ENCODE data around the gene LRRC58. TPM values are rescaled to one million over a fixed set of nuclear protein-coding genes. Genes with fewer than 3 reads are reported as not detected.

The LRRC58 gene
- total and polyA plus RNA-seq, 2 donors (not counting 3 experiments of a cell fraction or from before 2014, with no cell fraction given), result 3.7 to 11.9 TPM

DNA sequence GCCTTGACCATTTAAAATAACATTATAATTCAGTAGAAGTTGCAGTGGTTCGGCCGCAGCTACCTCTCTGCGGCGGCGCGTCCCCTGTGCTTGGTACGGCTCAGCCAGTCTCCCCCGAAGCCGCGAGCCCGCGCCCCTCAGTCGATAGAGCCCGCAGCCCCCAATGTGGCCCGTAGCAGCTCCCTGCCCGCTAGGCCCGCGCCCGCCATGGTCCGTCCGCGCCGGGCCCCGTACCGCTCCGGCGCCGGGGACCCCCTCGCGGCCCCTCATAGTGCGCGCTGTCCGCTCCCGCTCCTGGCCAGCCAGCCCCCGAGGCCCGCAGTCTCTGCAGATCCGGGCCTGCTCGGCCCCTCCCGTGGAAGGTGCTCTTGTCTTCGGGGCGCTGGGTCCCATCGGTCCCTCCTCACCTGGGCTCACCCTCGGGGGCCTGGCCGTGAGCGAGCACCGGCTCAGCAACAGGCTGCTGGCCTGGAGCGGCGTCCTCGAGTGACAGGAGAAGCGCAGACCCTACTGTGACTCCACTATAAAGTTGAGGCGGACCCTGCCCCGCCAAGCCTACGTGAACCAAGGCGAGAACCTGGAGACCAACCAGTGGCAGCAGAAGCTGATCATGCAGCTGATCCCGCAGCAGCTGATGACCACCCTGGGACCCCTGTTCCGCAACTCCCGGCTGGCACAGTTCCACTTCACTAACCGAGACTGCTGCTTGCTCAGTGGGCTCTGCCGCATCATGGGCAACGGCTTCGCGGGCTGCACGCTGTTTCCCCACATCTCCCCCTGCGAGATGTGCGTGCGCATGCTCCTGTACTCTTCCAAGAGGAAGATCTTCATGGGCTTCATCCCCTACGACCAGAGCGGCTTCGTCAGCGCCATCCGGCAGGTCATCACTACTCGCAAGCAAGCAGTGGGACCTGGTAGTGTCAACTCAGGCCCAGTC, 42.4 kb downstream of the LRRC58 start:
- Histone ChIP-seq H3K9me3 (replicated peaks; ENCODE audit: control insufficient read depth, insufficient read depth, low read length) (no peaks in the 10 kb centered on the region), H3K27ac (ENCODE audit: insufficient read depth, low read depth, low read length) (peak overlapping the region; percentile 3), H3K79me2 (ENCODE audit: control insufficient read depth, insufficient read depth, low read length) (no peaks in the 10 kb centered on the region), H3K4me1 (ENCODE audit: control insufficient read depth, extremely low read depth, insufficient read depth, low read length) (no peaks in the 10 kb centered on the region), H4K20me1 (replicated peaks; ENCODE audit: control insufficient read depth, extremely low read depth, insufficient read depth, low read length) (no peaks in the 10 kb centered on the region), H3K36me3 (ENCODE audit: control insufficient read depth in 2 of 2, extremely low read depth in 1 of 2, insufficient read depth in 2 of 2, low read length in 2 of 2) (no peaks in the 10 kb centered on the region), H3K9ac (replicated peaks; ENCODE audit: extremely low read depth, insufficient read depth, low read length) (peak overlapping the region; percentile 19), H3K4me2 (ENCODE audit: insufficient read depth, low read length) (peak overlapping the region; percentile 16), H3K4me3 (replicated peaks in 1 of 3; ENCODE audit: insufficient read depth in 1 of 3, low read depth in 1 of 3, low read length in 3 of 3) (no peak overlapping the region), H3K27me3 (ENCODE audit: control insufficient read depth in 2 of 2, insufficient read depth in 2 of 2, low read length in 2 of 2) (no peaks in the 10 kb centered on the region), H3K9me1 (replicated peaks; ENCODE audit: control insufficient read depth, extremely low read depth, insufficient read depth, low read length) (no peaks in the 10 kb centered on the region), H2AFZ (ENCODE audit: low read depth, low read length) (peak overlapping the region; percentile 56)
- POLR2A ChIA-PET, result no interaction called here
- no TSS peak for BruUV-seq (replicated peaks)
- intact Hi-C loops (cut with micrococcal nuclease) (no loop called here), dilution Hi-C loops (cut with MboI; ENCODE audit: extremely low pct_ligation_motif_present, low sequenced_read_pairs) (no loop called here)
- CTCF ChIA-PET, result no interaction called here
- FAIRE-seq, result no peak
- DNase-seq (ENCODE audit: low read depth, low spot score), result no peak
- TF ChIP-seq, protein P1, sequence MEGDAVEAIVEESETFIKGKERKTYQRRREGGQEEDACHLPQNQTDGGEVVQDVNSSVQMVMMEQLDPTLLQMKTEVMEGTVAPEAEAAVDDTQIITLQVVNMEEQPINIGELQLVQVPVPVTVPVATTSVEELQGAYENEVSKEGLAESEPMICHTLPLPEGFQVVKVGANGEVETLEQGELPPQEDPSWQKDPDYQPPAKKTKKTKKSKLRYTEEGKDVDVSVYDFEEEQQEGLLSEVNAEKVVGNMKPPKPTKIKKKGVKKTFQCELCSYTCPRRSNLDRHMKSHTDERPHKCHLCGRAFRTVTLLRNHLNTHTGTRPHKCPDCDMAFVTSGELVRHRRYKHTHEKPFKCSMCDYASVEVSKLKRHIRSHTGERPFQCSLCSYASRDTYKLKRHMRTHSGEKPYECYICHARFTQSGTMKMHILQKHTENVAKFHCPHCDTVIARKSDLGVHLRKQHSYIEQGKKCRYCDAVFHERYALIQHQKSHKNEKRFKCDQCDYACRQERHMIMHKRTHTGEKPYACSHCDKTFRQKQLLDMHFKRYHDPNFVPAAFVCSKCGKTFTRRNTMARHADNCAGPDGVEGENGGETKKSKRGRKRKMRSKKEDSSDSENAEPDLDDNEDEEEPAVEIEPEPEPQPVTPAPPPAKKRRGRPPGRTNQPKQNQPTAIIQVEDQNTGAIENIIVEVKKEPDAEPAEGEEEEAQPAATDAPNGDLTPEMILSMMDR (IDR thresholded peaks at IDR 0.05; ENCODE audit: extremely low read depth in 1 of 2, insufficient read depth in 1 of 2, low read depth in 1 of 2, low read length in 2 of 2), result no peak
- TF ChIP-seq FOS (IDR thresholded peaks at IDR 0.05; ENCODE audit: borderline replicate concordance, insufficient read depth, low read length) (no peak), POLR2A (IDR thresholded peaks at IDR 0.05; ENCODE audit: low read depth, low read length) (no peak), JUN (IDR thresholded peaks at IDR 0.05; ENCODE audit: borderline replicate concordance, insufficient read depth, insufficient read length, low read depth) (no peak), GATA2 (IDR thresholded peaks at IDR 0.05; ENCODE audit: insufficient read depth, insufficient read length, low read depth, low read length) (no peak)
- TF ChIP-seq, protein P2, sequence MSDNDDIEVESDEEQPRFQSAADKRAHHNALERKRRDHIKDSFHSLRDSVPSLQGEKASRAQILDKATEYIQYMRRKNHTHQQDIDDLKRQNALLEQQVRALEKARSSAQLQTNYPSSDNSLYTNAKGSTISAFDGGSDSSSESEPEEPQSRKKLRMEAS (IDR thresholded peaks at IDR 0.05; ENCODE audit: insufficient read depth, insufficient read length), result no peak
